Measurements from ENCODE around the gene HNRNPAB. TPM values are rescaled to one million over a fixed set of nuclear protein-coding genes. Genes with fewer than 3 reads are reported as not detected.

HNRNPAB gene
- total and polyA plus RNA-seq, 2 experiments from 2014 or later, result 47.6 to 117 TPM

DNA sequence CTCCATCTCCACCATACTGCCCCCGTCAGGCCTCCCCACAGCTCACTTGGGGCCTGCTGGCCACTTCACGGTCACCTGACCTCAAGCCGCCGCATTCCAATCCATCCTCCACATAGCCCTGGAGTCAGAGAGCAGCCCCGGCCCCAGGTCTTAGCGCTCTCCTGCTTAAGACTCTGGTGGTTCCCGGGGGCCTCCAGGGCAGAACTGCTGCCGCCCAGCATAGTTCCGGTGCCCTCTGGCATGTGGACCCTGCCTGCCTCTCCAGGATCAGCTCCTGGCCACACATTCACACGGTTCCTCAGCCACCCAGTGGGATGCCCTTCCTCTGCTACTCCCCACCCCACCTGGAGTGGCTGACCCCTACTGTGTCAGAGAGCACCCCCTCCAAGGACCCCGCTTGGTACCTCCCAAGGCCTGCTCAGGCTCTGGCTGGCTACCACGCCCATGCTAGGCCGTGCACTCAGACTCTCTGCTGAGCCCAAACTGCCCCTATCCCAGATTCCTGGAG is 19.5 kb downstream of the HNRNPAB start:
- H3K79me2 ChIP-seq (ENCODE audit: insufficient read depth), result peaks cover 11% of the 10 kb centered on the region; the same call in 1 of the 2 replicates
- no peak overlapping the region for H2AFZ ChIP-seq
- no peak overlapping the region for H3K4me3 ChIP-seq
- H3K27me3 ChIP-seq (replicated peaks; ENCODE audit: insufficient read depth), result no peaks in the 10 kb centered on the region
- no peaks in the 10 kb centered on the region for H3K9me2 ChIP-seq (ENCODE audit: insufficient read depth)
- in situ Hi-C loops (cut with MboI), result no loop called here
- peaks cover 7% of the 10 kb centered on the region; the same call in 1 of the 2 replicates for H3K36me3 ChIP-seq (ENCODE audit: low read depth)
- H3K9ac ChIP-seq, result no peak overlapping the region
- TF ChIP-seq EZH2 (IDR thresholded peaks at IDR 0.05; ENCODE audit: insufficient read depth, poor library complexity, severe bottlenecking) (no peak), EZH2phosphoT487 (IDR thresholded peaks at IDR 0.05; ENCODE audit: insufficient read depth, low read depth) (no peak)
- H3K4me2 ChIP-seq (ENCODE audit: unreplicated experiment), result no peak overlapping the region
- no peak for DNase-seq
- 64 to 65% methylated on average over 12 to 13 of the region's 13 CpGs for WGBS, 2 experiments (ENCODE audit: low coverage in 1 of 2, low lambda C conversion rate in 2 of 2, missing lambda C conversion rate in 2 of 2)
- H3K27ac ChIP-seq, result no peak overlapping the region
- H3K4me1 ChIP-seq (ENCODE audit: insufficient read depth), result no peaks in the 10 kb centered on the region
- H4K20me1 ChIP-seq (ENCODE audit: insufficient read depth), result no peaks in the 10 kb centered on the region
- H3K9me3 ChIP-seq (ENCODE audit: low read depth), result no peaks in the 10 kb centered on the region
- peaks cover 15% of the 10 kb centered on the region for H3F3A ChIP-seq (ENCODE audit: insufficient read depth)

DNA sequence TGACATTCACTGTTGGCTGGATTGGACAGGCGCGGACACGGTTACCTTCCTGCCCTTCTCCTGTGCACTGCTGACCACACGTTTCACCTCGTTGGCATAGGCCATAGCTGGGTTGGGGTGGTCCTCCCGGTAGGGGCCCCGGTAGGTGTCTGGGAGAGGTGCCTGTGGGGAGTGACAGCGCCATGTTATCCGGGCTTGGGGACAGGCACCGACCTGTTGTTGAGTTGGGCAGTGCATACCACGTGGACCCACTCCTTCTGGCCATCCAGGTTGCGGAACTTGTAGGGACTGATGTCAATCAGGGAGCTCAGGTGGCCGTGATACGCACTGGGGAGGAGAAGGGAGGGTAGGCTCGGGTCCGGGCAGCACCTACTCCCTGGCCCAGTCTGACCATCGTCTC is 20.1 kb downstream of the HNRNPAB start:
- Histone ChIP-seq H3K4me3 (no peak overlapping the region), H4K20me1 (ENCODE audit: insufficient read depth) (no peaks in the 10 kb centered on the region), H3K79me2 (ENCODE audit: insufficient read depth) (peaks cover 13% of the 10 kb centered on the region), H3K9me2 (ENCODE audit: insufficient read depth) (no peaks in the 10 kb centered on the region), H3K9ac (no peak overlapping the region), H3K9me3 (ENCODE audit: low read depth) (no peaks in the 10 kb centered on the region), H3K36me3 (ENCODE audit: low read depth) (peaks cover 12% of the 10 kb centered on the region; the same call in 1 of the 2 replicates), H3K4me1 (ENCODE audit: insufficient read depth) (no peaks in the 10 kb centered on the region), H3K27me3 (replicated peaks; ENCODE audit: insufficient read depth) (no peaks in the 10 kb centered on the region), H2AFZ (no peak overlapping the region), H3K4me2 (ENCODE audit: unreplicated experiment) (no peak overlapping the region), H3F3A (ENCODE audit: insufficient read depth) (peaks cover 12% of the 10 kb centered on the region), H3K27ac (no peak overlapping the region)
- DNase-seq, result no peak
- TF ChIP-seq EZH2 (IDR thresholded peaks at IDR 0.05; ENCODE audit: insufficient read depth, poor library complexity, severe bottlenecking) (no peak), EZH2phosphoT487 (IDR thresholded peaks at IDR 0.05; ENCODE audit: insufficient read depth, low read depth) (no peak)
- 83 to 84% methylated on average over 17 of the region's 17 CpGs for WGBS, 2 experiments (ENCODE audit: low coverage in 1 of 2, low lambda C conversion rate in 2 of 2, missing lambda C conversion rate in 2 of 2)
- in situ Hi-C loops (cut with MboI), result no loop called here

DNA sequence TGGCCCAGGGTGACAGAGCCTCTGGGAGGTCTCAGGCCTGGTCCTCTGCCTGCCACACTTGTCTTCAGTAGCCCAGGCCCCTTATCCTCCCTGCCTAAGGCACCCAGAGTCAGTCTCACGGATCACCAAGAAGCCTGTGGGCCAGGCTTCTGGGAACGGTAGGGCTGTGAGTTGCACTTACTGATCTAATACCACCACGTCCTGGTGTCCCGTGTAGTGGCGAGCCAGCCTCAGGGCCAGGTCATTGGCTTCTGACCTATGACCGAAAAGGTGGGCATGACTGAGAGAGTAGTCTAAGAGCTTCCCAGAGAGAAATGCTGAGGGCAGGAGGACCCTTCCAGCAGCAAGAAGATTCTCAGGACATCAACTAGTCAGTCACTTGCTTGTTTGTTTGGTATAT is 20.8 kb downstream of the HNRNPAB start:
- no peaks in the 10 kb centered on the region for H3K27me3 ChIP-seq (replicated peaks; ENCODE audit: insufficient read depth)
- no peak for DNase-seq
- H3K4me2 ChIP-seq (ENCODE audit: unreplicated experiment), result no peak overlapping the region
- peaks cover 20% of the 10 kb centered on the region for H3K79me2 ChIP-seq (ENCODE audit: insufficient read depth)
- no peak overlapping the region for H3K27ac ChIP-seq
- H3K36me3 ChIP-seq (ENCODE audit: low read depth), result peaks cover 19% of the 10 kb centered on the region; the same call in 1 of the 2 replicates
- H4K20me1 ChIP-seq (ENCODE audit: insufficient read depth), result no peaks in the 10 kb centered on the region
- no peaks in the 10 kb centered on the region for H3K9me2 ChIP-seq (ENCODE audit: insufficient read depth)
- H3K9me3 ChIP-seq (ENCODE audit: low read depth), result no peaks in the 10 kb centered on the region
- WGBS, 2 experiments (ENCODE audit: low coverage in 1 of 2, low lambda C conversion rate in 2 of 2, missing lambda C conversion rate in 2 of 2), result 85 to 88% methylated on average over 6 of the region's 6 CpGs
- no peak overlapping the region for H2AFZ ChIP-seq
- in situ Hi-C loops (cut with MboI), result no loop called here
- H3F3A ChIP-seq (ENCODE audit: insufficient read depth), result peaks cover 12% of the 10 kb centered on the region
- no peak overlapping the region for H3K9ac ChIP-seq
- no peak for TF ChIP-seq EZH2 (IDR thresholded peaks at IDR 0.05; ENCODE audit: insufficient read depth, poor library complexity, severe bottlenecking)
- TF ChIP-seq EZH2phosphoT487 (IDR thresholded peaks at IDR 0.05; ENCODE audit: insufficient read depth, low read depth), result no peak
- H3K4me1 ChIP-seq (ENCODE audit: insufficient read depth), result no peaks in the 10 kb centered on the region
- H3K4me3 ChIP-seq, result no peak overlapping the region

DNA sequence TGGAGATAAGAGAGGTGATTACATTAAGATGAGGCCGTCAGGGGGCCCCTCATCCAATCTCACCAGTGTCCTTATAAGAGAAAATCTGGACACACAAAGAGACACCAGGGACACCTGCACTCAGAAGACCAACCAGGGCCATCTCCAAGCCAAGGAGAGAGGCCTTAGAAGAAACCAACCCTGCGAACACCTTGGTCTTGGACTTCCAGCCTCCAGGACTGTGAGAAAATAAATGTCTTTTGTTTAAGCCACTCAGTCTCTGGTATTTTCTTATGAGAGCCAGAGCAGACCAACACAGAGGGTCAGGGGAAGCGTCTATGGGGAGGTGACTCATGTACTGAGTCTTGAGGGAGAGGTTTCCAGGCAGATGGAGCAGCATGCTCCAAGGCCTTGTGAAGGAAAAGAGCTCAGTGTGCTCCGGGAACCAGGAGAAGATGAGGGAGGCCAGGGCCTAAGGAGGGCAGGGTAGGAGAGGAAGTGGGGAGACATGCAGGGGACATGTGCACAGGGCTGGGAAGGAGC is 22.9 kb downstream of the HNRNPAB start:
- no peaks in the 10 kb centered on the region for H3K9me2 ChIP-seq (ENCODE audit: insufficient read depth)
- peak; percentile 51 for DNase-seq
- TF ChIP-seq EZH2 (IDR thresholded peaks at IDR 0.05; ENCODE audit: insufficient read depth, poor library complexity, severe bottlenecking) (no peak), EZH2phosphoT487 (IDR thresholded peaks at IDR 0.05; ENCODE audit: insufficient read depth, low read depth) (no peak)
- in situ Hi-C loops (cut with MboI), result no loop called here
- no peak overlapping the region for H3K27ac ChIP-seq
- WGBS, 2 experiments (ENCODE audit: low coverage in 1 of 2, low lambda C conversion rate in 2 of 2, missing lambda C conversion rate in 2 of 2), result 87 to 96% methylated on average over 4 of the region's 4 CpGs
- H3K9ac ChIP-seq, result no peak overlapping the region
- H4K20me1 ChIP-seq (ENCODE audit: insufficient read depth), result no peaks in the 10 kb centered on the region
- H3K4me2 ChIP-seq (ENCODE audit: unreplicated experiment), result no peak overlapping the region
- H3K4me1 ChIP-seq (ENCODE audit: insufficient read depth), result peaks cover 7% of the 10 kb centered on the region
- no peak overlapping the region for H2AFZ ChIP-seq
- H3K27me3 ChIP-seq (replicated peaks; ENCODE audit: insufficient read depth), result no peaks in the 10 kb centered on the region
- H3K4me3 ChIP-seq, result no peak overlapping the region
- H3K36me3 ChIP-seq (ENCODE audit: low read depth), result peaks cover 19% of the 10 kb centered on the region; the same call in 1 of the 2 replicates
- H3K79me2 ChIP-seq (ENCODE audit: insufficient read depth), result peaks cover 39% of the 10 kb centered on the region
- no peaks in the 10 kb centered on the region for H3K9me3 ChIP-seq (ENCODE audit: low read depth)
- no peaks in the 10 kb centered on the region for H3F3A ChIP-seq (ENCODE audit: insufficient read depth)
